Measurements from ENCODE around the gene SIDT1.

SIDT1 gene

DNA sequence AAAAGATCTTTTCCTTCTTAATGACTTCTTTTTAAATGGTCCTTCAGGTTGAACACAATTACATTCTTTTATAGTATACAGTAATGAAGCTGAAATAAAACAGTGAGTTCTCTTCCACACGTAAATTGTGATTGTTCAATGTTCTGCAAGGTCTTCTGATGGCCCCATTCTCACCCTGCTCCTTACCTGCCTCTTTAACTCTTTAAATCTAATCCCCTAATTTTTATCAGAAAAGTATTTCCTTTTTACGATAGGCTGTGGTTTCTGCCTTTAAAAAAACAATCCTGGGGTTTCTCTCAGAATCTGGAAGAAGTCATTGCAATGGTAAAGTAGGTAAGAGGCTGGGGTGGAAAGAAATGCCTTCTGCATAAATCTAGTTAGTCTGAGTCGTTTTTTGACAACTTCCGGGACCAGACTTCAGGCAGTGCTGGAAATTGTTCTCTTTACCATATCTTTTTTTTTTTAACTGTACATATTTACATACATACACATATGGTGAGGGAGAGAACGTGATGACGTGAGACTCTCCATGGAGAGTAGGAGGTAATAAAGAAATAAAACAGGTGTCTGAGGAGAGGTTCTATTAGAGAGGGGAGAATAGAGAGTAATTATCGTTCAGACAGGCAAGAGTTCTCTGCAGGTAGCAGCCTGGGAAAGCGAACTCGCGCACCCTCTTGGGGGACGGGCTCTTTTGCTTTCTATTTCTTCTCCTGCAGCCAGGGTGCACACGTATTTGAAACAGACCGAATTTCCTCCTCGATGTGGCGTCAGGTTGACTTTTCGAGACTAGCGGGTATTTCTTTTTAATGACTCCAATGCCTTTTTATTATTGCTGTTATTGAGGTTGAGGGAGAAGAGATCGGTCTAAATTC lies at the start of gene SIDT1:
Gene SIDT1 (plus strand): TSS at position 730 of the 872 bp plus-strand sequence. CDS start 467 bp downstream, outside the sequence.
- DNase-seq (ENCODE audit: low read depth), result peak; percentile 42

GRCh38 chr3:113485161-113485609 lies 47.2 kb upstream of the SIDT1 start:
- peak; percentile 7 for DNase-seq (ENCODE audit: low read depth)

GRCh38 chr3:113495035-113495434 lies 37.3 kb upstream of the SIDT1 start:
- DNase-seq (ENCODE audit: low read depth), result no peak

DNA sequence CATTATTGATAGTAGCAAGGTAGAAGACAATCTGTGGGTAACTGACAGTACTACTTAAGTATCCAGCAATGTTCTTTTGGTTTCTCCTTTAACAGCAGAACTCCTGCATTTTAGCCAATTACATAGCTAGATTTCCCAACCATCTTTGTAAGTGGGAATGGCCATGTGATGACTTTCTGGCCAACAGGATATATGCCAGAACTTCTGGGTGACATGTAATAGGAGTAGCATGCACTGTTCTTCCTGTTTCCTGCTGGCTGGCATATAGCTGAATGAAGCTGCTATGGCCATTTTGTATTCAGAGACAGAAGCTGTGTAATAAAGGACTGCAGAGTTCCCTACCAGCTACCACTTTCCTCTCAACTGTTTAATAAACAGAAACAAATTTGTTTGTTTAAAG lies 35.4 kb upstream of the SIDT1 start:
- DNase-seq (ENCODE audit: low read depth), result no peak

DNA sequence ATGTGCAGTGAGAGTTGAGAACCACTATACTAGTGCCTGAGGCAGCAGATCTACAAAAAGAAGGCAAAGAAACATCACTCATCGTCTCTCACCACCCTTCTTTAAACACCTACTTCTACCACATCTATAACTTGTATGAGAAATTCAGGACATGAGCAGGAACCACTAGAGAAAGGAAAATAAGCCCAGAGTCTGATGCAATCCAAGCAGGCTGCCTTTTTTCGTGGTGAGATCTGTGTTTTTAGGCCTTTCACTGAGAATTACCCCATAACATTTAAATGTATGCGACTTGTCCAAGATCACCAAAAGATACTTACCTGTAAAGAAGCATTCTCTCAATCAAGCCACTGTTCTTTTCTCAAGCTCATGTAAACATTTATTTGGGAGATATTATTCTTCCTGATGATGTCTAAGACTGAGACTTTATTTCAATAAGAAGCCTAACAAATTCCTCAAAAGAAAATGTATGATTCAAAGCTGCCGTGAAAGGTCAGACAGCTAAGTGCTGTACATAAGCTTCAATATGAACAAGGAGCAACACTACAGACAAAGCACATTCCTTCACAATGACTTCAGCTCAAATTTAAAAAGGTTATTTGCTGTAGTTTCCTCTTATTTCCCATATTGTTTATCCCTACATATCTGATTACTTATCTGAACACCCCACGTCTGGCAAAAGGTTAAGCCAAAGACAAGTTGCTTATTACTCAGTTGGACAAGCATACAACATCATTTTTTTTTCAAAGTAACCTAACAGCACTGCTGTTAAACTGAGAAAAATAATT lies 33.9 kb upstream of the SIDT1 start:
- DNase-seq (ENCODE audit: low read depth), result no peak

GRCh38 chr3:113499081-113499480 lies 33.3 kb upstream of the SIDT1 start:
- DNase-seq (ENCODE audit: low read depth), result no peak

DNA sequence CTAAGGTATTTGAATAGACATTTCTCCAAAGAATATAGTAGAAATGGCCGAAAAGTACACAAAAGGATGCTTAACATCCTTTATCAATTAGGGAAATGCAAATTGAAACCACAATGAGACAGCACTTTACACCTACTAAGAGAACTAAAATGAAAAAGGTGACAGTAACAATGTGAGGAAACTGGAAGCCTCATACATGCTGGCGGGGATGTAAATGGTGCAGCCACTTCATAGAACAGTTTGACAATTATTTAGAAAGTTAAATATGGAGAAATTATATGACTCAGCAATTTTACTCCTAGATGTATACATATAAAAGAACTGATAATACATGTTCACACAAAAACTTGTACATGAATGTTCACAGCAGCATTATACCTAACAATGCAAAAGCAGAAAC lies 30.8 kb upstream of the SIDT1 start:
- DNase-seq (ENCODE audit: low read depth), result no peak

- DNase-seq (ENCODE audit: low read depth), result no peak
Observed at GRCh38 chr3:113505867-113506266, 26.5 kb upstream of the SIDT1 start.

GRCh38 chr3:113507501-113508067 lies 24.8 kb upstream of the SIDT1 start:
- no peak for DNase-seq (ENCODE audit: low read depth)

DNA sequence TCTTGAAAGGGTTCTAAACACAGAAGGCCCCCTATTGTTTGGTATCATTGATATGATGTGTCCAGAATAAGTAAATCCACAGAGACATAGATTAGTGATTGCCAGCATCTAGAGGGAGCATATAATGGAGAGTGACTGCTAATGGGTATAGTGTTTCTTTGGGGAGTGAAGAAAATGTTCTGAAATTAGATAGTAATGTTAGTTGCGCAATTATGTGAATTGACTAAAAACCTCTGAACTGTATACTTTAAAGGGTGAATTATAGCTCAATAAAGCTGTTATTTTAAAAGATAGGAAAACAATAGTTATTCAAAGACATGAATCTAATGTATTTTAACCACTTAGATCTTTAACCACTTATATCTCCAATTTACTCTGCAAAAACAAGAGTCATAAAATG lies 23.4 kb upstream of the SIDT1 start:
- no peak for DNase-seq (ENCODE audit: low read depth)

DNA sequence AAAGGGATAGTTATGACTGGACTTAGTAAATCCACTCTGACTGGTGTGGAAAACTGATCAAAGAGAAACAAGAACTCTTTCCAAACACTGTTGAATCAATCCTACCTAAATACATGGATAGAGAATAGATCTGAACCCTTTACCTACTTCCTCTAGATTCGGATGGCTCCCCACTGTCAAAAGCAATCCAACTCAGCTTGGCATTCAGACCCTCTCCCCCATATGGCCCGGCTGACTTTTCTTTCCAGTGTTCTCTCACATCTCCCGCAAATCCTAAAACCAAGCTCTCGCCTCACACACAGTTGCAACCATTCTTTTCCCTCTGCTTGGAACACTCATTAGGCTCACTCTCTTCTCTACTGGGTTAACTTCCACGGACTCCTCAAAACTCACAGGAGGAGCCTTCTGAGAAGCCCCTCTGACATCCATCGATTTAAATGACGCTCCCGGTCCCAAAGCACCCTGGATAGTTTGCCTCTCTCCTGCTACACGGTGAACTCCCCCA lies 18.0 kb upstream of the SIDT1 start:
- no peak for DNase-seq (ENCODE audit: low read depth)

GRCh38 chr3:113516115-113516505 lies 16.2 kb upstream of the SIDT1 start:
- no peak for DNase-seq (ENCODE audit: low read depth)

DNA sequence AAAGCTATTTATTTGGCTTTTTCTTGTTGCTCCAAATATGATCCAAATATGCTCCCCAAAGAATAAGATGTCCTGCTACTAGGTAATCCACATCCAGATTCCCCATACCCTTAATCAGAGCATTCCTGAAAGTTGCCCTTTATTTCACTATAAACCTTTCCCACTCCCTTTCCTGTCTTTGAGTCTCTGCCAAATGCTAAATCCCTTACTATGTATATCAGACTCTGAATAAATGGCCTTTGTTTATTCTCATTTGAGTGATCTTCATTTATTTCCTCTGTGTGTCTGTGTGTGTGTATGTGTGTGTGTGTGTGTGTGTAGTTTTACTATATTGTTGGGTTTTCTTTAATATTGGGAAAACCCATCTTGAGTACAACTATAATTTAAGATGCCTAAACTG lies 10.4 kb upstream of the SIDT1 start:
- DNase-seq (ENCODE audit: low read depth), result no peak

DNA sequence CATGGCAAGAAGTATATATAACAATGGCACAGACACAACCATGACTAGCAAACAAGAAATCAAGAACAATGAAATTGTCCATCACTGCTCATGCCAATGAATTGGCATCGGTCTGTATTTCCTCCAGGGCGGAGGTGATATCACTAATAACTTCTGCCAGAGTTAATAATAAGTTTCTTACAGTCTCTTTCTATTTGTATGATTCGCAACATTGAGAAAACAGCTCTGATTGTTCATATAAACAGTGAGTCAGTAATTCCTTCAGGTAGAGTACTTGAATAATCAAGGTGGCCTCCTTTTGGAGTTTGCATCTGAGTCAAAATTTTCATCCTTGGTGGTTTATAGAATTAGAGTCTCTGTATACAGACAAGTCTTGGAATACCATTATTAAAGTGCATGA lies 9.1 kb upstream of the SIDT1 start:
- DNase-seq (ENCODE audit: low read depth), result no peak

- peak; percentile 30 for DNase-seq (ENCODE audit: low read depth)
Observed at GRCh38 chr3:113532698-113533533, 561 bp downstream of the SIDT1 start.

GRCh38 chr3:113533534-113533892 lies 1.2 kb downstream of the SIDT1 start:
- DNase-seq (ENCODE audit: low read depth), result peak; percentile 22

GRCh38 chr3:113534365-113534764 lies 2.0 kb downstream of the SIDT1 start:
- DNase-seq (ENCODE audit: low read depth), result no peak

DNA sequence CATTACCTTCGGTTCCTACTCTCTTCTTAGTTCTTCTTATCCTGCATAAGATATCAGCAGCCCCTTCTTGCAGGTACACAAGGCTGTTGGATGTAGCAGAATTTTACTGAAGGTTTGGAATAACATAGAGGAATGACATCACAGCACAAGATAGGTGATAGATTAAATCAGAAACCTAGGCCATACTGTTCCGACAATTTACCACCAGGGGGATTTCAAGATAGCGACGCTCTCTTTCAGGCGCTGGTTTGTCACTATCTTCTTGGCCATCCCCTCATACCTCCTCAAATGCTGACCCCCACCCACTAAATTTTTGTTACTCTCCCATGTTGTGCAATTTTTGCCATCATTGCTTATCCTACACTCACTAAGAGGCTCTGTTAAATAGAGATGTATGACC lies 3.5 kb downstream of the SIDT1 start:
- DNase-seq (ENCODE audit: low read depth), result no peak

DNA sequence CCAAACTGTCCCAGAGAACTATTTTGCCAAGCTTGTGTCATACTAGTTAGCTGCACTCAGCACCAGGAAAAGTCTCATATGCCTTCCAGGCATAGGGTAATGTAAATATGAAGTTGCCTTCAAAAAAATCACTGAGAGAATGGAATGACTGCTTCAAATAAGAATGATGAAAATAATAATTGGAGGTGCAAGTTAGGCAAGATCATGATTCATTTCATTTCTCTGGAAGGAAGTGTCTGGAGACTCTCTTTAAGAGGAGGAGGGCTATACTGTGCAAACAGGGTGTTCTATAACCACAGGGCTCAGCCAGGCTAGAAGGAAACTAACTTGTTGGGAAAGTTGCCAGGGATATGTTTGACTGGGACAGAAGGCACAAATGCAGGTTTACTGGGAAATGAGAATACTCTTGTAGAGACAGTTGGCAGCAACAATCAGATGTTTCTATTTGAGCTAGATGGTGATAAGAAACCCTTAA lies 4.3 kb downstream of the SIDT1 start:
- no peak for DNase-seq (ENCODE audit: low read depth)

DNA sequence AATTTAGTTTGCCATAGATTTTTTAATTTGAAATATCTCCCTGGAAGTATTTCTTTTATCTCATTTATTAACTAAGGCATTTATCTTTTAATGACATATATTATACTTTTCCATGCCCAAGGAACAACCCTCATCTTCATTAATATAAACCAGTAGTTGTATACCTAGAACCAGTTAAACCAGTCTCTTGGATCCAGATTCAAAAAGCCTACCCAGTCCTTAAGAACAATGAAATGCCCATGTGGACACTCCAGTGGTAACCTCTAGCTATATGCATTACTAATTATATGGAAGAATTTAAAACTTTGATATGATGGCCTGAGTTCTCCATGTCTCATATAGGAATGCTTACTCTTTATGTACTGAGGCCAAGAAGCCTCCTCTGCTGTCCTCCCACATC lies 4.8 kb downstream of the SIDT1 start:
- DNase-seq (ENCODE audit: low read depth), result no peak

DNA sequence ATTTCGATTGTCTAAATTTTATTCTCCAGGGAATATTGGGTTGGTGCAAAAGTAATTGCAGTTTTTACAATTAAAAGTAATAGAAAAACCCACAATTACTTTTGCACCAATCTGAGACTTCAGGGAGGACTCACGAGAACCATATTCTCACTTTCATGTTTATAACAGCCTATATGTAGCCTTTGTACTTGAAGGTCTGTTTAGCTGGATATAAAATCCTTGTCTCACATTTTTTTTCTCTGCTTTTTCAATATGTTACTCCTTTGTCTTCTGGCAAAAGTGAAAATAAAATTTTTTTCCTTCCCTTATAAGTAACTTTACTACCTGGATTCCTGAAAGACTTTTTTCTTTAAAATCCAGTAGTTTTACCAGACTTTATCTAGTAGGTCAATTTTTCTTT lies 9.2 kb downstream of the SIDT1 start:
- DNase-seq (ENCODE audit: low read depth), result no peak

DNA sequence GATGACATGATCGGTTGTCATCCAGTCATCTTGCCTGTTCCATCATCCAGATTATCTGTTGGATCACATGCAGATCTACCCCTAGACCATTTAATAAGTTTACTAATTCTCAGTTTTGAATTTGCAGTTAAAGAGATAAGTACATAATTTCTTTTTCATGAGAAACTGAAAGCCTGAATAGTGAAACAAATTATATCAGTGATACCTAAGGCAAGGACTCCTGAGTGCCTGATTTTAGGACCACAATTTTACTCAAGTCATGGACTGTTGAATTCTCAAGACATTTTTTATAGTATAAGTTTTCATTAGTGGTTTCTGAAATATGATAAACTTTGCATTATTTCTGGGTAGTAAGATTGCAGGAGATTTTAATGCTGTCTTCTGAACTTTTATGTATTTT lies 13.2 kb downstream of the SIDT1 start:
- no peak for DNase-seq (ENCODE audit: low read depth)

Measured in activated gamma-delta T cell treated with anti-CD3 and anti-CD28 coated beads, Interleukin-2, amount 50 U/mL, for 16 hours (primary cell).